ENCODE data around the gene XIAP. TPM values are rescaled to one million over a fixed set of nuclear protein-coding genes. Genes with fewer than 3 reads are reported as not detected.

The XIAP gene
- total and polyA plus RNA-seq, 9 of the 15 experiments (the other 6 are each of a cell fraction or from before 2014, with no cell fraction given): 5.7 to 40.5 (median 19.8) TPM

GRCh38 chrX:123833387-123833786, 26.5 kb upstream of the XIAP start:
- WGBS (ENCODE audit: insufficient coverage, low coverage, missing lambda C conversion rate): 40% methylated on average over 7 of the region's 7 CpGs
- Histone ChIP-seq H3K4me2 (ENCODE audit: insufficient read depth, low read length) (no peak overlapping the region), H3K27ac (ENCODE audit: extremely low read depth, low read depth, low read length) (no peak overlapping the region), H3K9me1 (ENCODE audit: control insufficient read depth, insufficient read depth, low read length) (no peaks in the 10 kb centered on the region), H3K9ac (ENCODE audit: insufficient read depth in 1 of 2, low read depth in 2 of 2, low read length in 2 of 2) (no peak overlapping the region), H3K79me2 (ENCODE audit: control insufficient read depth, insufficient read depth, low read length) (no peaks in the 10 kb centered on the region), H3K27me3 (ENCODE audit: control insufficient read depth in 2 of 2, insufficient read depth in 2 of 2, low read length in 2 of 2) (no peaks in the 10 kb centered on the region), H2AFZ (ENCODE audit: low read depth, low read length) (no peak overlapping the region), H3K9me3 (replicated peaks; ENCODE audit: control insufficient read depth, insufficient read depth, low read depth, low read length) (no peaks in the 10 kb centered on the region), H3K36me3 (ENCODE audit: control insufficient read depth, insufficient read depth, low read length) (no peaks in the 10 kb centered on the region), H3K4me1 (replicated peaks in 1 of 2; ENCODE audit: control insufficient read depth in 2 of 2, insufficient read depth in 2 of 2, low read length in 2 of 2) (no peaks in the 10 kb centered on the region; a peak in 2 of 5 replicates), H3K4me3 (no peak overlapping the region), H4K20me1 (replicated peaks; ENCODE audit: control insufficient read depth, insufficient read depth, low read length) (no peaks in the 10 kb centered on the region)
- DNase-seq (ENCODE audit: extremely low read depth in 1 of 4, low spot score in 3 of 4) (peak; percentile 68 to 77 (median 70)), ATAC-seq (peak; percentile 97), FAIRE-seq (peak; percentile 89)
- in situ Hi-C loops (cut with MboI): loop anchor here (5.0 kb wide), 1 partner anchor 134 kb away; no protein-coding TSS in a partner anchor
- BruUV-seq (replicated peaks): no TSS peak
- ChIA-PET CTCF (ENCODE audit: low intra/inter-chr PET ratio) (interaction anchor here (0.6 to 1.7 kb wide), 5 partner anchors 50 to 390 kb away, joined by 3 to 6 read pairs (median 3); no protein-coding TSS in a partner anchor), POLR2A (interaction anchor here (0.6 to 1.2 kb wide), 4 partner anchors 57 to 130 kb away, joined by 3 to 4 read pairs (median 3); no protein-coding TSS in a partner anchor)
- intact Hi-C loops (cut with micrococcal nuclease): loop anchor here (1.0 to 5.0 kb wide), 5 partner anchors 49 to 378 kb away; no protein-coding TSS in a partner anchor
- TF ChIP-seq SETDB1 (IDR thresholded peaks at IDR 0.05; ENCODE audit: low read length) (no peak), BRD9 (IDR thresholded peaks at IDR 0.05; ENCODE audit: low read depth, partially characterized antibody) (peak; percentile 53), FOXK1 (CRISPR knock-in tag; IDR thresholded peaks at IDR 0.05; ENCODE audit: borderline replicate concordance) (no peak), HDAC2 (IDR thresholded peaks at IDR 0.05) (no peak), MCM2 (IDR thresholded peaks at IDR 0.05; ENCODE audit: low read depth) (no peak), DEAF1 (CRISPR knock-in tag; IDR thresholded peaks at IDR 0.05) (peak; percentile 80), ILF3 (IDR thresholded peaks at IDR 0.05; ENCODE audit: borderline replicate concordance) (no peak), TCF7L2 (IDR thresholded peaks at IDR 0.05; ENCODE audit: low read depth, low read length) (no peak), ZBTB8A (IDR thresholded peaks at IDR 0.05; ENCODE audit: partially characterized antibody) (no peak), ZNF384 (IDR thresholded peaks at IDR 0.05; ENCODE audit: low read depth, low read length) (0 out of 2 replicates have a peak, but pooled peaks have one; percentile 19), CREB3L1 (IDR thresholded peaks at IDR 0.05; ENCODE audit: borderline replicate concordance, low read depth) (no peak), ZNF12 (CRISPR knock-in tag; IDR thresholded peaks at IDR 0.05) (no peak), DMBX1 (CRISPR knock-in tag; IDR thresholded peaks at IDR 0.05; ENCODE audit: borderline replicate concordance) (no peak), RCOR1 (IDR thresholded peaks at IDR 0.05; ENCODE audit: borderline replicate concordance in 1 of 2, low read depth in 2 of 2, low read length in 2 of 2) (0 out of 4 replicates have a peak, but pooled peaks of 1 of the 2 experiments have one; percentile 30), HIVEP1 (CRISPR knock-in tag; IDR thresholded peaks at IDR 0.05) (no peak), SRSF1 (IDR thresholded peaks at IDR 0.05; ENCODE audit: low read depth, low read length) (no peak), TCF7 (IDR thresholded peaks at IDR 0.05; ENCODE audit: borderline replicate concordance) (no peak), NFE2 (IDR thresholded peaks at IDR 0.05; ENCODE audit: low read depth) (no peak), JUND (IDR thresholded peaks at IDR 0.05; ENCODE audit: borderline replicate concordance, low read depth, low read length) (0 out of 2 replicates have a peak, but pooled peaks have one; percentile 22), JUND (tag; IDR thresholded peaks at IDR 0.05; ENCODE audit: borderline replicate concordance, low read depth, low read length) (no peak), ETV5 (CRISPR knock-in tag; IDR thresholded peaks at IDR 0.05; ENCODE audit: low read depth) (no peak), FOXK2 (conservative IDR thresholded peaks at IDR 0.05 in 1 of 2, IDR thresholded peaks at IDR 0.05 in 1 of 2; ENCODE audit: low read depth in 2 of 2) (peak; percentile 24 to 53; a peak in 1 of 4 replicates)
